Endodermal cell (in vitro differentiated cells): ENCODE data around the gene VAV1. TPM values are rescaled to one million over a fixed set of nuclear protein-coding genes. Genes with fewer than 3 reads are reported as not detected.

Experiments used
- DNase-seq: peaks from one replicate; pipeline ENCODE4 v3.0.0-alpha.2; 2017
- H3K27ac ChIP-seq: 2 replicates; pipeline ENCODE4 v1.5.1; 2013; ENCODE audit warnings: mild to moderate bottlenecking, low read depth, low read length, moderate library complexity
- H3K27me3 ChIP-seq: 2 replicates; pipeline ENCODE4 v1.6.1; 2013; ENCODE audit warnings: mild to moderate bottlenecking, low read length, moderate library complexity; ENCODE audit not compliant: insufficient read depth, control insufficient read depth, poor library complexity, severe bottlenecking
- H3K36me3 ChIP-seq: 2 replicates; pipeline ENCODE4 v1.7.0; 2013; ENCODE audit warnings: mild to moderate bottlenecking, low read length, moderate library complexity; ENCODE audit not compliant: control insufficient read depth, insufficient read depth
- H3K4me1 ChIP-seq: one replicate; pipeline ENCODE4 v1.7.0; 2013; ENCODE audit warnings: low read length; ENCODE audit not compliant: control insufficient read depth, insufficient read depth
- H3K4me3 ChIP-seq: 2 replicates; pipeline ENCODE4 v1.5.1; 2013; ENCODE audit warnings: mild to moderate bottlenecking, low read length, moderate library complexity
- H3K9ac ChIP-seq: 2 replicates; pipeline ENCODE4 v1.6.1; 2013; ENCODE audit warnings: mild to moderate bottlenecking, low read length, moderate library complexity; ENCODE audit not compliant: poor library complexity, severe bottlenecking; ENCODE audit errors: extremely low read depth
- H3K9me3 ChIP-seq: 2 replicates; pipeline ENCODE4 v1.6.1; 2013; ENCODE audit warnings: mild to moderate bottlenecking, low read length, moderate library complexity; ENCODE audit not compliant: control insufficient read depth
- H3K27ac Mint-ChIP-seq: 2 replicates; pipeline ENCODE4 v1.8.0; 2020; ENCODE audit warnings: mixed read lengths
- H3K27me3 Mint-ChIP-seq: 2 replicates; pipeline ENCODE4 v1.8.0; 2021; ENCODE audit warnings: mild to moderate bottlenecking, mixed read lengths; ENCODE audit not compliant: insufficient read depth
- H3K36me3 Mint-ChIP-seq: 2 replicates; pipeline ENCODE4 v1.8.0; 2020; ENCODE audit warnings: low read depth, mixed read lengths
- H3K4me1 Mint-ChIP-seq: 2 replicates; pipeline ENCODE4 v1.8.0; 2020; ENCODE audit warnings: mixed read lengths
- H3K4me3 Mint-ChIP-seq: 2 replicates; pipeline ENCODE4 v1.8.0; 2020; ENCODE audit warnings: mild to moderate bottlenecking, moderate library complexity, mixed read lengths
- H3K9me3 Mint-ChIP-seq: 2 replicates; pipeline ENCODE4 v1.8.0; 2020; ENCODE audit warnings: mild to moderate bottlenecking, mixed read lengths
- CTCF ChIP-seq: fragments of 200-600 bp; sonication (generic); conservative IDR thresholded peaks from 2 replicates; pipeline ENCODE4 v1.5.0; 2021; ENCODE audit warnings: antibody characterized with exemption, mild to moderate bottlenecking
- WGBS, 2 experiments: methylation state at CpG; one replicate each; pipeline versions ENCODE4 v1.1.5 to v1.1.7; 2013; ENCODE audit warnings: missing lambda C conversion rate in 2 of 2, mixed read lengths in 1 of 2; ENCODE audit not compliant: insufficient coverage in 1 of 2, insufficient read length in 1 of 2; 5-methylcytosine and 5-hydroxymethylcytosine counted together
- total RNA-seq, 2 donors: library from RNA; stranded (reverse); fragmentation: NEBNext Ultra II Directional in 1 of 2; extraction: Animal tissue kit (Norgen Biotek cat#: 25700) in 1 of 2; gene quantifications; 2 replicates in 1 of 2; 3 replicates in 1 of 2; pipeline ENCODE4 v1.2.1, GENCODE V29; 2021

VAV1 gene
- total RNA-seq, 2 donors from 2014 or later: not detected

GRCh38 chr19:6888967-6889366 lies 116.5 kb downstream of the VAV1 start:
- Histone ChIP-seq H3K27me3 (no peaks in the 10 kb centered on the region), H3K9me3 (peaks cover 68% of the 10 kb centered on the region), H3K9ac (no peak overlapping the region), H3K36me3 (no peaks in the 10 kb centered on the region), H3K27ac (no peak overlapping the region), H3K4me3 (no peak overlapping the region), H3K4me1 (no peaks in the 10 kb centered on the region)
- H3K36me3 Mint-ChIP-seq: peaks cover 3% of the 10 kb centered on the region
- H3K4me3 Mint-ChIP-seq: no peak overlapping the region
- H3K9me3 Mint-ChIP-seq: peaks cover 82% of the 10 kb centered on the region
- WGBS, 2 experiments: 84 to 87% methylated on average over 2 of the region's 2 CpGs
- peaks cover 3% of the 10 kb centered on the region for H3K27me3 Mint-ChIP-seq
- no peak for DNase-seq
- H3K4me1 Mint-ChIP-seq: no peaks in the 10 kb centered on the region
- TF ChIP-seq CTCF: no peak
- H3K27ac Mint-ChIP-seq: no peak overlapping the region

- DNase-seq: no peak
- peaks cover 3% of the 10 kb centered on the region for H3K27me3 Mint-ChIP-seq
- WGBS, 2 experiments: 57 to 79% methylated on average over 2 to 3 of the region's 3 CpGs
- H3K36me3 Mint-ChIP-seq: peaks cover 3% of the 10 kb centered on the region
- H3K27ac Mint-ChIP-seq: no peak overlapping the region
- H3K27me3 ChIP-seq: no peaks in the 10 kb centered on the region
- H3K4me3 Mint-ChIP-seq: no peak overlapping the region
- no peaks in the 10 kb centered on the region for H3K4me1 ChIP-seq
- no peaks in the 10 kb centered on the region for H3K36me3 ChIP-seq
- no peak overlapping the region for H3K9ac ChIP-seq
- no peak overlapping the region for H3K27ac ChIP-seq
- peaks cover 90% of the 10 kb centered on the region for H3K9me3 Mint-ChIP-seq
- H3K9me3 ChIP-seq: peaks cover 83% of the 10 kb centered on the region
- TF ChIP-seq CTCF: no peak
- no peak overlapping the region for H3K4me3 ChIP-seq
- H3K4me1 Mint-ChIP-seq: no peaks in the 10 kb centered on the region
These were observed 117.9 kb downstream of the VAV1 start for GRCh38 chr19:6890401-6890913.

GRCh38 chr19:6890938-6891337 lies 118.4 kb downstream of the VAV1 start:
- no peak overlapping the region for H3K9ac ChIP-seq
- H3K36me3 ChIP-seq: no peaks in the 10 kb centered on the region
- H3K4me3 ChIP-seq: no peak overlapping the region
- no peaks in the 10 kb centered on the region for H3K27me3 ChIP-seq
- Mint-ChIP-seq H3K27ac (no peak overlapping the region), H3K4me1 (no peaks in the 10 kb centered on the region), H3K27me3 (peaks cover 3% of the 10 kb centered on the region), H3K9me3 (peaks cover 94% of the 10 kb centered on the region), H3K36me3 (peaks cover 3% of the 10 kb centered on the region), H3K4me3 (no peak overlapping the region)
- H3K27ac ChIP-seq: no peak overlapping the region
- no peak for TF ChIP-seq CTCF
- no peaks in the 10 kb centered on the region for H3K4me1 ChIP-seq
- 58 to 63% methylated on average over 6 to 8 of the region's 8 CpGs for WGBS, 2 experiments
- peaks cover 88% of the 10 kb centered on the region for H3K9me3 ChIP-seq
- no peak for DNase-seq
